ENCODE data around the gene CHST6. TPM values are rescaled to one million over a fixed set of nuclear protein-coding genes. Genes with fewer than 3 reads are reported as not detected.

CHST6 gene
- total RNA-seq, 1 experiment from 2014 or later = 1.3 TPM

GRCh38 chr16:75488322-75488721, 6.9 kb downstream of the CHST6 start:
- no TSS peak for BruUV-seq (replicated peaks)
- TF ChIP-seq CTCF (IDR thresholded peaks at IDR 0.05; ENCODE audit: insufficient read depth in 1 of 2, low read depth in 1 of 2, low read length in 1 of 2, severe bottlenecking in 1 of 2, unreplicated experiment in 1 of 2) = no peak
- Mint-ChIP-seq H3K4me3 (ENCODE audit: unreplicated experiment) (no peak overlapping the region), H3K27ac (ENCODE audit: unreplicated experiment) (no peak overlapping the region), H3K9me3 (ENCODE audit: unreplicated experiment) (no peaks in the 10 kb centered on the region), H3K4me1 (ENCODE audit: low read depth, unreplicated experiment) (no peaks in the 10 kb centered on the region), H3K36me3 (ENCODE audit: insufficient read depth, unreplicated experiment) (no peaks in the 10 kb centered on the region), H3K27me3 (ENCODE audit: insufficient read depth, unreplicated experiment) (no peaks in the 10 kb centered on the region)
- Histone ChIP-seq H3K36me3 (ENCODE audit: control insufficient read depth, insufficient read depth, low read length) (no peaks in the 10 kb centered on the region), H3K27me3 (replicated peaks; ENCODE audit: control insufficient read depth, insufficient read depth, low read length) (no peaks in the 10 kb centered on the region), H3K4me1 (peaks cover 7% of the 10 kb centered on the region; the same call in 1 of the 2 replicates), H3K9me3 (no peaks in the 10 kb centered on the region), H3K4me3 (ENCODE audit: low read depth, low read length) (no peak overlapping the region)
- CTCF ChIA-PET = no interaction called here
- intact Hi-C loops (cut with micrococcal nuclease; ENCODE audit: unreplicated experiment) = no loop called here
- POLR2A ChIA-PET = interaction anchor here (0.6 kb wide), 1 partner anchor 28 kb away, joined by 4 read pairs; no protein-coding TSS in a partner anchor
- no peak for DNase-seq

- DNase-seq = no peak
- Histone ChIP-seq H3K36me3 (ENCODE audit: control insufficient read depth, insufficient read depth, low read length) (no peaks in the 10 kb centered on the region), H3K4me3 (ENCODE audit: low read depth, low read length) (no peak overlapping the region), H3K4me1 (peaks cover 7% of the 10 kb centered on the region; the same call in 1 of the 2 replicates), H3K27me3 (replicated peaks; ENCODE audit: control insufficient read depth, insufficient read depth, low read length) (no peaks in the 10 kb centered on the region), H3K9me3 (no peaks in the 10 kb centered on the region)
- Mint-ChIP-seq H3K4me1 (ENCODE audit: low read depth, unreplicated experiment) (no peaks in the 10 kb centered on the region), H3K36me3 (ENCODE audit: insufficient read depth, unreplicated experiment) (no peaks in the 10 kb centered on the region), H3K27me3 (ENCODE audit: insufficient read depth, unreplicated experiment) (no peaks in the 10 kb centered on the region), H3K27ac (ENCODE audit: unreplicated experiment) (no peak overlapping the region), H3K4me3 (ENCODE audit: unreplicated experiment) (no peak overlapping the region), H3K9me3 (ENCODE audit: unreplicated experiment) (no peaks in the 10 kb centered on the region)
- POLR2A ChIA-PET = interaction anchor here (0.9 kb wide), 1 partner anchor 29 kb away, joined by 3 read pairs; no protein-coding TSS in a partner anchor
- CTCF ChIA-PET = interaction anchor here (0.6 kb wide), 1 partner anchor 39 kb away, joined by 7 read pairs; no protein-coding TSS in a partner anchor
- intact Hi-C loops (cut with micrococcal nuclease; ENCODE audit: unreplicated experiment) = no loop called here
- no peak for TF ChIP-seq CTCF (IDR thresholded peaks at IDR 0.05; ENCODE audit: insufficient read depth in 1 of 2, low read depth in 1 of 2, low read length in 1 of 2, severe bottlenecking in 1 of 2, unreplicated experiment in 1 of 2)
- no TSS peak for BruUV-seq (replicated peaks)
Measured at GRCh38 chr16:75486676-75487313, 8.4 kb downstream of the CHST6 start.

GRCh38 chr16:75486014-75486675, 9.1 kb downstream of the CHST6 start:
- Mint-ChIP-seq H3K9me3 (ENCODE audit: unreplicated experiment) (no peaks in the 10 kb centered on the region), H3K4me3 (ENCODE audit: unreplicated experiment) (no peak overlapping the region), H3K27me3 (ENCODE audit: insufficient read depth, unreplicated experiment) (no peaks in the 10 kb centered on the region), H3K27ac (ENCODE audit: unreplicated experiment) (no peak overlapping the region), H3K36me3 (ENCODE audit: insufficient read depth, unreplicated experiment) (no peaks in the 10 kb centered on the region), H3K4me1 (ENCODE audit: low read depth, unreplicated experiment) (no peaks in the 10 kb centered on the region)
- Histone ChIP-seq H3K36me3 (ENCODE audit: control insufficient read depth, insufficient read depth, low read length) (no peaks in the 10 kb centered on the region), H3K27me3 (replicated peaks; ENCODE audit: control insufficient read depth, insufficient read depth, low read length) (no peaks in the 10 kb centered on the region), H3K4me1 (peaks cover 7% of the 10 kb centered on the region; the same call in 1 of the 2 replicates), H3K4me3 (ENCODE audit: low read depth, low read length) (no peak overlapping the region), H3K9me3 (no peaks in the 10 kb centered on the region)
- no peak for TF ChIP-seq CTCF (IDR thresholded peaks at IDR 0.05; ENCODE audit: insufficient read depth in 1 of 2, low read depth in 1 of 2, low read length in 1 of 2, severe bottlenecking in 1 of 2, unreplicated experiment in 1 of 2)
- peak; percentile 30 to 60 for DNase-seq
- no TSS peak for BruUV-seq (replicated peaks)
- ChIA-PET CTCF (no interaction called here), POLR2A (interaction anchor here (0.9 kb wide), 1 partner anchor 30 kb away, joined by 3 read pairs; no protein-coding TSS in a partner anchor)
- intact Hi-C loops (cut with micrococcal nuclease; ENCODE audit: unreplicated experiment) = no loop called here
